GM18502 (cell line): ENCODE results near the gene WDR36.
"Not testable (repeated sequence)": the region's sequence is repeated elsewhere in the genome, so short reads cannot be mapped to it uniquely, and the experiment has no call there.

Experiments used
- ATAC-seq: cut with Tn5 transposase; IDR thresholded peaks from one replicate; pipeline ENCODE4 v1.9.1; 2021; ENCODE audit warnings: mild to moderate bottlenecking; ENCODE audit not compliant: unreplicated experiment, poor library complexity

The WDR36 gene

DNA sequence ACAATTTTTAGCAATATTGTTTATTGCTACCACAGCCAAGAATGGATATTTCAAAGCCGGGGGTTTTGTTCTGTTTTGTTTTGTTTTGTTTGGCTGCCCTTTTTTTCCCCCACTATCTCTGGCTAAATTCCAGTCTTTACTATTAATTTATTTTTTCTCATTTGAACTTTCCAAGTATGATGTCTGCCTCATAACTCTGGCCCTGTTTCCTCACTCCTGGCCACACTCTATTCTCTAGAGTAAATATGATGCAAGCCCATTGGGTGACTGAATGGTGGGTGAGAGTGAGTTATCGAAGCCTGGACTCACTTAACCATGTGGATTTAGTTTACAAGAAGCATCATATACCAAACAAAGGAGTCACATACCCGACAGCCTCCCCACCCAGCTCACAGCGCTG is 41.9 kb downstream of the WDR36 start:
- ATAC-seq = no peak

DNA sequence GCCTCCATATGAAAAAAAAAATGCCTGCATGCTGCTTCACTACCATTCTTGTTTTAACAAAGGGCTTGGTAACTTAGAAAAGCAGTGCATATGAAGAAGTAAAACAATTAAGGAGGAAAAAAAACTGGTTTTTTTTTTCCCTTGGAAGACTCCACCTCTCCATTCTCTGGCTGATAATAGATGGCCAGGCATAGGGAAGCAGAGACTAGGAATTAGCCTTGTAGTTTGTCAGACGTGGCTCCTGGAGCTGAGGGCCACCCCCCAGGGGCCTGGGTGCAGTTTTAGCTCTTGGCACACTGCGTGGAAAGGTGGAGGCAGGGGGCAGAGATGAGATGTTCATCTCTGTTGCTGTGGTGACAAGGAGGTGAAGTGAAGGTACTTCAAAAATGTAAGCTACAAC is 42.7 kb downstream of the WDR36 start:
- no peak for ATAC-seq

DNA sequence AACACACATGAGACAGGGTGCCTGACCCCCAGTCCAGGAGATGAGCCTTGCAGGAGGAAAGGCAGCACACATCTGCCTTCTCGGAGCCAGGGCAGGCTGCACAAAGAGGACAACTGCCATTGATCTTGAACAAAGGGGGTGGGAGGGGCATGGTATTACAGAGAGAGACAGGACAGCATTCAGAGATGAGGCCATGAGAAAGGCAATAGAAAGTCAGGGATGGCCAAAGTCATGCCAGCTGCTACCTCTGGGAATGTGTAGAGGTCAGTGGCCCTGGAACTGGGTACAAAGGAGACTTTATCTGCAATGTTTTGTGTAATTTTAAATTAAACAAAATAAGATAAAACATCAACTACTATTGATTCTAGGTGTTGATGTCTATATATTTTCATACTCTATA is 43.2 kb downstream of the WDR36 start:
- no peak for ATAC-seq

DNA sequence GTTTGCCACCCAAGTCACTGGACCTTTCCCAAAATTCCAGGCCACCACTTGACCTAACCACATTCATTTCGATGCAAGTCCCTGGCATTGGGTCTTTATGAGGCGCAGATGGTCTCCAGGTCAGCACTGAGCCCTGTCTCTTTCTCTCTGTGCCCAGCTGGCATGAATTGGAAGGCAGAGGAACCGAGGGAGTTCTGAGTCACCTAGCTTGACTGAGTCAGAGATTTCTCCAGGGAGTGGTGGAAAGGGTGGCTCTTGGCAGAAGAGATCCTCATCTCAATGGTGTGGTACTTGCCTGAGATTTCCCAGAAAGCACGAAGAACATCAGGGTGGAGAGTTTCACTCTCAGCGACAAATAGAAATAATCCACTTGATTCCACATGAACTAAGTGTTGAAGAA is 43.8 kb downstream of the WDR36 start:
- no peak for ATAC-seq

DNA sequence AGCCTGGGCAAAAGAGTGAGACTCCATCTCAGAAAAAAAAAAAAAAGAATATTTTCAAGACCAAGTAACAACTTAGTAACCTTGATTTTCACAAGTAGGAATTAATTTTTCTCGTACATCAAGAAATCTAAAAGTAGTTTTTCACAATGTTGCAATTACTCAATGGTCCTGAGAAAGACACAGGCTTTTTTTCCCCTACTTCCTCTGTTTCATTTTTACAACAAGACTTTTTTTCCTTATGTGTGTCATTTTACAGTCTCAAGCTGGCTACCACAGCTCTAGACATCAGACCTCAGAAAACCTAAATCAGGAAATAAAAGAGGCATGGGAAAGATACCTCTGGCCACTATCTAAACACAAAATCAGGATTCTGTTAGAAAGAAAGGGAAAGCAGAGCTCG is 45.9 kb downstream of the WDR36 start:
- no peak for ATAC-seq

DNA sequence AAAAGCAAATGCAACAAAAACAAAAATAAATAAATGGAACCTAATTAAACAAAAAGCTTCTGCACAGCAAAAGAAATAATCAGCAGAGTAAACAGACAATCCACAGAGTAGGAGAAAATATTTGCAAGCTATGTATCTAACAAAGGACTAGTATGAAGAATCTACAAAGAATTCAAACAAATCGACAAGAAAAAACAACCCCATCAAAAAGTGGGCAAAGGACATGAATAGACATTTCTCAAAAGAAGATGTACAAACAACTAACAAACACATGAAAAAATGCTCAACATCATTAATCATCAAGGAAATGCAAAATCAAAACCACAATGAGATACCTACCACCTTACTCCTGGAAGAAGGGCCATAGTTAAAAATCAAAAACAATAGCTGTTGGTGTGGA is 49.3 kb downstream of the WDR36 start:
- not testable (repeated sequence) for ATAC-seq

DNA sequence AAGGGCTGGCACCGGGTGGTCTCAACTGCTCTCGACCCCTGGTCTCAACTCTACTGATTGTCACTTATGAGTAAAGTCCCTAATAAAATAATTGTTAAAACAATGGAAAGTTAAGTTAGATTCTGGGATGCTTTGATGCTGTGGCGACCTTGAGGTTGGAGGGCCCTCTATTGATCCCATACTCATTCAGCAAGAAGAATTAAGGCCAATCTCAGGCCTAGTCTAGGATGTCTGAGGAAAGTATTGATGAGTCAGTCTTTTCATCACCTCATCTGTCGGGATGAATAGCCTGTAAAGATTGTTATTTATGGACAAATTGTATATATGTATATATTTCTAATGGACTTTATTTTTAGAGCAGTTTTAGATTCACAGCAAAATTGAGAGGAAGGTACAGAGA is 50.8 kb downstream of the WDR36 start:
- ATAC-seq = no peak

DNA sequence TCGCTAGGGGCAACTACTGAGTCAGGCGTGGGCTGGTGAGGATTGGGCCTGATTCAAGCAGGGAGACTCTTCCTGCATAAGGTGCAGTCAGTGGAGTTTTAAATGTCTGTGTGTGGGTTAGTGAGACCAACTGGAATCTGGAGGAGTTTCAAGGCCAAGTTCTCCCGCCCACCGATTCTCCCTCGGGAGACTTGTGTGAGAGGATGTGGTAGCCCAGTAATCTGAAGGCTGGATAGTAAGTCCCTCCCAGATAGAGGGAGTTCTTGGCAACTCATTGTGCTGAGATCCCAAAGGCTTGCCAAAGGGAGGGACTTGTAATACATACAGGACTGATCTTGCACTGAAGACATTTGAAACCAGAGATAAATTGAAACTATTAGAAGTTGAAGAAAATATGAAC is 51.8 kb downstream of the WDR36 start:
- ATAC-seq = peak; percentile 51

DNA sequence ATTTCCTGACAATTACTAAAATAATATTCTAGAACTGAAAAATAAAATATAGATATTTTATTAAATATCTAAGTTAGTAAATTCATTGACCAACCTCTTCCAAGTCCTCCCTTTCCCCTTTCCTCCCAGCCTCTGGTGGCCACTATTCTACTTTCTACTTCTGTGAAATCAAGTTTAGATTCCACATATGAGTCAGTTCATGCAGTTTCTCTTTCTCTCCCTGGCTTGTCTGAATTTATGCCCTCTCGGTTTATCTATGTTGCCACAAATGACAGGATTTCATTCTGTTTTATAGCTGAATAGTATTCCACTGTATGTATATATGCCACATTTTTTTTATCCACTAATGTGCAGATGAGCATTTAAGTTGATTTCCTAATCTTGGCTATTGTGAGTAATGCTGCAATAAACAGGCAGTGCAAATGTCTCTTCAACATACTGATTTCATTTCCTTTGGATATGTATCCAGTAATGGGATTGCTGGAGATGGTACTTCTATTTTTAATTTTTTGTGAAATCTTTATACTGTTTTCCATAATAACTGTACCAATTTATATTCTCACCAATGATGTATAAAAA is 52.3 kb downstream of the WDR36 start:
- ATAC-seq = peak; percentile 99

DNA sequence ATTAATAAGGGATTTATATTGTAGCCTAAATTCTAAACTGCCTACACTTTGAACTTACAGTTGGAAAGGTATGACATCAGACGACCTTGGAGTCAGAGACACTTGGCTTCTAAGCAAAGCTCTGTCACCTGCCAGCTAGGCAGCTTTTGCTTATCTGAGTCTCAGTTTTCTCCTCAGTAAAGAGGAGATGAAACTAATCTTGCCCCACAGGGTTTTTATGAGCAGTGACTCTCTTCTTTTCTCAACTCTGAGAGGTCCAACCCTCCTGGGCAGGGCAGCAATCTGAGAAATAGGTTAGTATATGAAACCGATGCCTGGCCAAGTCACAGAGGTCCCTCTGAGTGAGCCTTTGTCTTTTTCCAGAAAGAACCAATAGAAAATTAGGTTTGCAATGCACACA is 53.9 kb downstream of the WDR36 start:
- no peak for ATAC-seq

DNA sequence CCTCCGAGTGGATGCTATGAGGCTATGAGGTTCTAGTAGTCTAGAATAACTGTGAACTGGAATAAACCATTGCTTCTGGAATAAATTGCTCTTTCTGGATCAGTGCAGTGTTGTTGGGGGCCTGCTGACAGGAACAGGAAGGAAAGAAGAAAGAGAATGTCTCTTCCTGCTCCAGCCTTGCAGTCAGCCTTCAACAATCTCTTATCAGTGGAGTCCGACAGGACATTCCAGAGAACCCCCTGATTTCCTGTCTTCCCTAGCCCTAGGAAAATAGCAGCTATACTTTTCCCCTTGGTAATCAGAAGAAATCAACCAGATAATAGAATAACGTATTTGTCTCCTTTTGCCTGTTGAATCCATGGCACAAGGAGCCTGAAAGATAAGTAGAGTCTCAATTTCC is 55.4 kb downstream of the WDR36 start:
- no peak for ATAC-seq

DNA sequence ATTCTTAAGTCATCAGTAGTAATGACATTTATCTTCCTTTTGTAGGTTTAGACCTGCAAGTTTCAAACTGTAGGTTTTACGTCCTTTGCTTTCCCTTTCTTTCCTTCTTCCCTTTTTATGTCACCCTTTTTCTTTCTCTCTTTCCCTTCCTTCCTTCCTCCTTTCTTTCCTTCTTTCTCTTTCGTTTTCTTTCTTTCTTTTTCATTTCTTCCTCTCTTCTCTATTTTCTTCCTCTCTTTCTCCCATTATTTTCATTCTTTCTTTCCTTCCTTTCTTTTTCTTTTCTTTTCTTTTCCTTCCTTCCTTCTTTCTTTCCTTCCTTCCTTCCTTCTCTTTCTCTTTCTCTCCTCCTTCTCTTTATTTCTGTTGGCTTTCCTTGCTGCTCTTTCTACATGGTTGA is 59.9 kb downstream of the WDR36 start:
- no peak for ATAC-seq

DNA sequence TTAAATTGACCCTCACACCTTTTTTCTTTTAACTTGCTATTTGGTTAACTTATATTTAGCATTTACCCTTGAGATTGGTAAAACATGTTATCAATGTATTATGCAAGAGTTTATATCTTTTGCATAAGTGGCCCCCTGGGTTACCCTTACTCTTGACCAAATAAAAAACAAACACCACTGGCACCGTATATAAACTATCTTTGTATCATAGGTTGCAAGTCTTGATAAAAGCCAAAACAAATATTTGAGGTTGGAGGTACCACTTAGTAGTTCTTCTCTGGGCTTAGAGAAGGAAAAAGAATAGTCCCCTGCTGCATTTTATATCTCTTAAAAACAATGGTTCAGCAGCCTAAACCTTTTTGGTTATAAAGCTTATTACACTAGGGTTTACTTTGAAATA is 61.3 kb downstream of the WDR36 start:
- no peak for ATAC-seq

DNA sequence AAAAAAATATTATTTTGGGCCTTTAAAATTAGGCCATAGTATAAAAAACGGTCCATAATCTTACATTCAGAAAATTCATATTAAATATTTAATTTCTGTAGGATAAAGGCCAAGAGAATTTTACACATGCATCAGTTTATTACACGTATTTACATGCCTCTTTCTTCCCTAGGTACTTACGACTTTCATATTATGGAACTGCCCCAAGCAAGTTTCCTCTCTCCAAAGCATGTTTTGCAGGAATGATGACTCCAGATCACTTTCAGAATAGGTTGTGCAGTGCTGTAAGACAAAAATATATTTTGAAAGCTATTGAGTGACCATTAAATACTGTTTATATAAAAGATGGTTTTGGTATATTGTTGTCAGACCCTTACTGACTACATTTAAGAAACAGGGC is 61.8 kb downstream of the WDR36 start:
- ATAC-seq = no peak

DNA sequence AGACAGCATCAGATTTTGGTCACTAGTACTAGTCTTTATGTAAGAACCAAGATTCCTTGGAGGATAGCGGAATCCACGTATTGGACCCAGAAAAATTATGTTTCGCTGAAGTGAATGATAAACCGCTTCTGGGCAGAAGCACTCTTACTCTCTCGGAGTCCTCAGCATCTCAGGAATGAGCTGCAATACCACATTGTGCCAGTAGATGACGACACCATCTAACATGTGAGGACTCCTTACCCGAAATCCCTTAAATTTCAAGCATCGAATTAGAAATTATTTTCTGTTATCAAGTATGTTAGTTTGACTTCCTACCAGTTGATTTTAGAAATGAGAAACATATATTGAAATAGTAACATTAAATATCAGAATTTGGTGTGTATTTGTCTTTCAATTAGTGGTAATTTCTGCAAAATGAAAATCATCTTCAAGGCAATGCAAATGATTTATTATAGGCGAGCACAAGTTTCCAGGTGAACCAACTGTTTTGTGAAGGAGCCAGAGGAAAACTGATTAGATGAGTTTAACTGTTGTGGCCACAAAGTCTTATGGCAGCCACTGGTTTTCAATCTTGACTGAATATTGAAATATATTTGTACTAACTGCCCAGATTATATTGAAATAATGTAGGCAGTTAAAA is 66.1 kb downstream of the WDR36 start:
- ATAC-seq = peak; percentile 85

DNA sequence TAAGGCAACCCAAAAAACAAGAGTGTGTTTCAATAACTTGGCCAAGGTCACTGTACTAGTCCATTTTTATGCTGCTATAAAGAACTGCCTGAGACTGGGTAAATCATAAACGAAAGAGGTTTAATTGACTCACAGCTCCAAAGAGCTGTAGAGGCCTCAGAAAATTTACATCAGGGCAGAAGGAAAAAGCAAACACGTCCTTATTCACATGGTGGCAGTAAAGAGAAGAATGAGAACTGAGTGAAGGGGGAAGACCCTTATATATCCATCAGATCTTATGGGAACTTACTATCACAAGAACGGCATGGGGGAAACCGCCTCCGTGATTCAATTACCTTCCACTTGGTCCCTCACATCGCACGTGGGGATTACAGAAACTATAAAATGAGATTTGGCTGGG is 67.7 kb downstream of the WDR36 start:
- no peak for ATAC-seq

DNA sequence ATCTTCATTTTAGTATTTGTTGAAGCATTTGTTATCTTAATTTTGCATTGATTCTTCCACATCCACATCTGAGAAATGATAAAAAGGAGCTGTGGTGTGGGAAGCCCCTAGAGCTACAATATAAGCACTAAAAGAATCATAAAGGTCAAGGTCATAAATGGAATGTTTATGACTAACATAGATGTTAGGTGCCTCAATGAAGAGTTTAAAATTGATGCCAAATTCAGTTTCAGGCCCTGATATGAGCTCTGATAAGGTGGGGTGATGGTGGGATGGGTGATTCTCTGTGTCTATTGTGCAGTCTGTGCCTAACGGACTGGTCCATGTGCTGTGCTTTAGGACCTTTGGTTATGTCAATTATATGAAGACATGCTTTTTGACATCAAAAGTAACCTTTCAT is 70.9 kb downstream of the WDR36 start:
- ATAC-seq = no peak

DNA sequence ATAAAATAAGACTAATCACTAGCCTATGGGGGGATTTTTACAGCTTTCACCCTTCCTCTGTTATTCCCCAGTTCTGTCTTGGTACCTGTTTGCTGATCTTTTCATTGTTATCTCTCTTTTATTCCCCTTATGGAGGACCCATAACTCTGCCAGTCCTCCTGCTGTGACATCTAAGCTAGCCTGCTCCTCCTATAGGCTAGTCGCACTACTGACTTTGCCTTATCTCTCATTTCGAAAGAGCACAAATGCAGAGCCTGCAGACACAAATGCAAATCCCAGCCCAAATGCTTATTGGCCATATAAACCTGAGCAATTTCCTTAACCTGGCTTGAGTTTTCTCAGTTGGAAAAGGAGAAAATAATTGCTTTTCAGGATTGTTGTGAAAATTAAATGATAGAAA is 72.9 kb downstream of the WDR36 start:
- no peak for ATAC-seq

DNA sequence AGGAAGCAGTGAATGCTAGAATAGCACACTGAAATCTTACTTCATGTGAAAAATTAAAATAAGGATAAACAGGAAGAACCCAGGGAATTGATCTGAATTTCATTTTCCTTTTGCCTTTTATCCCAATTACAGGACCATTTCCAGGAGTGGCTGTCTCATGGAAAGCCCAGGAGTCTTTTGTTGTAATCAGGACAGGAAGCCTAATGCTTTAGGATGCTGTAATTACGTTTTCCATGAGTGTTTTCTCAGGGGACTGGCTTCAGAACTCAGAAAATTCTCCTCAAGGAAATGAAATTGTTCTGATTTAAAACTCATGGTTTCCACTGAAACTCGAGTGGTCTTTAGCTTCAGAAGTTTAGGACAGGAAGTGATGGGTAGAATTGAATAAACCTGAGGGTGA is 75.4 kb downstream of the WDR36 start:
- ATAC-seq = no peak

DNA sequence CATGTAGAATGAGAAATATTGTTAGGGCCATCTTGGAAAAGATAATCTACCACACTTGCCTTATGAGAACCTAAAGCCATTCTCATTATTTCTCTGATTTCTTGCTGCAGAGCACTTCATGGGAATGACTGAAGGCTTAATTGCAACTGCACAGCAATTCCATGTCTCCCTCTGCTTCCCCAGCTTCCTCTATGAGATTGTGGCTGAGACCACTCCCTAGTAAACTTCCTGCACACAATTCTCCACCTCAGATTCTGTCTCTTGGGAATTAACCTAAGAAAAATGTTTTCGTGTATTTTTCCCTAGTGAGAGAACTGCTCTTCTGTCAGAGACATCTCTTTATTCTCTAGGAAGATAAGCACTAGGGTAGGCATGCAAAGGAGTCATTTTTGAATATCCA is 76.5 kb downstream of the WDR36 start:
- no peak for ATAC-seq

DNA sequence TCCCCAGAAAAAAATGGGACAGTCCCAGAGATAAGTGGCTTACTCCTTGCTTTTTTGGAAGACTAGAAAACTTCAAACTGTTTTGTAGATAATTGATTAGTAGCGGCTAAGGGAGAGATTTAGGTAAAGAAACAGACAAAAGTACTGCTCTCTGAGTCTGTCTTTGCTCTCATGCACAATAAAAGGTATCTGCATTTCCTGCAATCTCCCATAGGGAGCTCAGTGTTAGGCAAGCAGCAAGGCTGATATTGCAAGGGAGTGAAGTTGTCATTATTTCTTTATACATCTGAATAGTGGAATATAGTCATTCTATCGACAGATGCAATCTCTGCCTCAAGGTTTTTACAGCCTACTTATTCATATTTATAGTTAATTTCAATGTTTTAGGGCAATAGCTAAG is 77.1 kb downstream of the WDR36 start:
- no peak for ATAC-seq

DNA sequence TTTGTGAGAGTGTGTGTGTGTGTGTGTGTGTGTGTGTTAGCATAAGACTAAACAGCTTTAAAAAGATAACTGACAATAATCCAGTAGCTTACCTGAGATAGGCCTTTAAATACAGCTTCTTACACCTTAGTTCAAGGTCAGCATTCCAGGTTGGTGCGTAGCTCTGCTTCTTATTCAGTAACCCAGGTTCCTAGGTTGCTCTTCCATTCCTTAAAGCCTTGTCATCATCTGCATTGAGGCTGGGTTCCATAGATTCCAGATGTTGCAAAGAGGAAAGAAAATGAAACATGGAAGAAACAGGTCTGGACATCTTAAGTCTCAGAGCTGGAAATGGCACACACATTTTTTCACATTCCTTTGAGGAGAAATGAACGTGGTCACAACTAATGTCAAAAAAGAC is 78.1 kb downstream of the WDR36 start:
- no peak for ATAC-seq

DNA sequence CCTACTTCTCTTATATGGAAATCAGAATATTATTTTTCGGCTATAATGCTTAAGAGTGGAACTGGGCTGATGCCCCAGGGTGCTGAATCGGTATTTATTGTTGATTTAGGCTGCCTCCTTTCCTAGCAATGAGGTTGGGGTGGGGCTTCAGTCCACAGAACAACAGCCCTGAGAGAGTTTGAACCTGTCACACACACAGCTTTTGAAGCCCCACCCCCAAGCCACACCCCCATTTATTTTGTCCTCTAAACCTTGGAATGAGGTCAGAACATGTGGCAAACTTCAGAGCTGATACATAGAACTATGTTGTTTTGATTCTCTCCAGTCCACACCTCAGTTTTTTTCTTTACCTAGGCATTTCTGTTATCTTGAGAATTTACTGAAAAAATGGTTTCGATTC is 80.4 kb downstream of the WDR36 start:
- no peak for ATAC-seq
